Hematopoietic multipotent progenitor cell treated with erythropoietin and hydrocortisone succinate and interleukin-3 and kit ligand, for 8 days (in vitro differentiated cells): ENCODE measurements around the gene DDX51.

ENCODE experiments used
- DNase-seq: peaks from one replicate; pipeline ENCODE4 v3.0.0-alpha.2; 2015

DDX51 gene

DNA sequence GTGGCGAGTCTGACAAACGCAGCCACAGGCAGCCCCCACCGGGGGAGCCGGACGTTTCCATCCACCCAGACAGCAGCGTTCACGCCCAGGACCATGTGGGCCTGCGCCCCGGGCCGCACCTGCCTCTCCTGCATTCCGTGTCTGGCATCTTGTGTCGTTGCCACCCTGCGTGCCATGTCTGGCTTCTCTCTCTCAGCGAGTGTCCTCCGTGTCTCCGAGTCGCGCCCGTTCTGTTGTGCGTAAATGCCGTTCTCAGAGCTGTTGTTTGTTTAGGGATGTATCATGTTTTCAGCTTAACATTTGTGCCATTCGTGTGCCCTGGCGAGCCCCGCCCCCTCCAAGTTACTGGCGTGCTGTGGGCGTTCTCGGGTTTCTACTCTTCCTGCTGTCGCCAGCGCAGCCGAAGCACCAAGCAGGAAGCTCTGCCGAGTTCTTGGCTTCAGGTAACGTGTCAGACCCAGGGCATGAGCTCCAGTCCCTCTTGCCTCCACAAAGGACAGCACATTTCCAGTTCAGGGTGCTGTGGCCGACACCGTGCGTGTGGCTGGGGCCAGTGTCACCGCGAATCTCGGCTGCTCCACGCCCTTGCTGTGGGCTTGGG lies 34.8 kb upstream of the DDX51 start:
- DNase-seq: no peak

DNA sequence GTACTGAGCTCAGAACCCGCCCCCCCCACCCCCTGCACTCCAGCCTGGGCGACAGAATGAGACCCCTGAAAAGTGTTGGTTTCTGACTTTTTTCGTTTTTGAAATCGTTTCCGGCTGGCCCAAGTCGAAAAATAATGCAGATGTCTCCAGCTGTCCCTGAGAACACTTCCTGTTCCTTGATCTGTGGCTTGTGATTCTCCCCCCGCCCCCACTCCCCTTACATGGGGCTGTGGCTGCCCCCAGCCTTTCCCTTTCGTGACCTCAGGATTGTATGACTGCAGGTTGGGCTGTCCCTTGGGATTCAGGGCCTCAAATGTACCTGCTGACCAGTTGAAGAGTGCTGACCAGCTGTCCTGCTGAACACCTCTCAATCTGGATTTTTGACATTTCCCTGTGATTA lies 34.2 kb upstream of the DDX51 start:
- no peak for DNase-seq

DNA sequence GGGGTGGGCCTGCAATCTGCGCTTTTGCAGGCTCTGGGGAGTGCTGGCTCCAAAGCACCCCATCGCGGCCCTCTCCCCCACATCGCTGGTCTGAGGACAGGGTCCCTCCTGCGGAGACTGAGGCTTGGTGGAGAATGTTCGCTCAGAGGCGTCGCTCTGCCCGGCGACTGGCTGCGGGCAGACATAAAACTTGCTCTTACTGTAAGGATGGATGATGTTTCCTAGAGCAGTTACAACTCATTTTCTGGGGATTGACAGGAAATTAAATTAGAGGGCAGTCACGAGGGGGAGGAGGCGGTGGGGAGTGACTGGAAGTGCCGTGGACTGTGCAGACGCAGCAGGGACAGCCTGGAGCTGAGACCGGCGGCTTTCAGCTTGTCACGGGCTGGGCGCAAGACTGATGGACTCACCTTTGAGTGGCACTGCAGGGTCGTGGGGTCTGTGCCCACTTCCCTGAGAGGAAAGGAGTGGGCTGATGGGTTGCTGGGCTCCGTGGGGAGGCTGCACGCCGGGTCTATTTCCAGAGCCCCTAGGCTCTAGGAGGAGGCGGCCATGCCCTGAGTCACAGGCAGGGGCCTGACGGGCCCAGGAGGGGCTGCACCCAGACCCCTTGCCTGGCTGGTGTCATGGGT lies 32.9 kb upstream of the DDX51 start:
- DNase-seq: no peak

DNA sequence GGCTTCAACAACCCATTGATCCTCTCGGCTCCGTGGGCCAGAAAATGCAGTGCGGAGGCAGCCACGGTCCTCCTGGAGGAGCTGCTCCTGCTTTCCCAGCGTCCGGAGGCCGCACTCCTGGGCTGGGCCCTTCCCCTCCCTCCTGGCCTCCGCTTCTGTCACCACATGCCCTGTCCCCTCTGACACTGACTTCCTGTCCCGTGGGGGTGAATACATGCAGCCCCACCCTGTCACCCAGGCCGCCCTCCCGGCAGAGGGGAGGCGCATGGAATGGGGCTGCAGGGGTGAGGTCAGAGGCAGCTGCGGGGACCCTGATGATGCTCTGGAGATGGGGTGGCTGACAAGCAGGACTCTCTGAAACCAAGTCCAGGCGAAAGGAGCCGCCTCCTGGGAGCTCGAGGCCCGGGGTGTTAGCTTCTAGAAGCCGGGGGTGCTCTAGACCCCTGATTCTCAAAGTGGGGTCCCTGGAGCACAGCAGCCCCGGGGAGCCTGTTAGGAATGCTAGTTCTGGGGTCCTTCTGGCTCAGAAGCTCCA lies 32.3 kb upstream of the DDX51 start:
- DNase-seq: no peak

DNA sequence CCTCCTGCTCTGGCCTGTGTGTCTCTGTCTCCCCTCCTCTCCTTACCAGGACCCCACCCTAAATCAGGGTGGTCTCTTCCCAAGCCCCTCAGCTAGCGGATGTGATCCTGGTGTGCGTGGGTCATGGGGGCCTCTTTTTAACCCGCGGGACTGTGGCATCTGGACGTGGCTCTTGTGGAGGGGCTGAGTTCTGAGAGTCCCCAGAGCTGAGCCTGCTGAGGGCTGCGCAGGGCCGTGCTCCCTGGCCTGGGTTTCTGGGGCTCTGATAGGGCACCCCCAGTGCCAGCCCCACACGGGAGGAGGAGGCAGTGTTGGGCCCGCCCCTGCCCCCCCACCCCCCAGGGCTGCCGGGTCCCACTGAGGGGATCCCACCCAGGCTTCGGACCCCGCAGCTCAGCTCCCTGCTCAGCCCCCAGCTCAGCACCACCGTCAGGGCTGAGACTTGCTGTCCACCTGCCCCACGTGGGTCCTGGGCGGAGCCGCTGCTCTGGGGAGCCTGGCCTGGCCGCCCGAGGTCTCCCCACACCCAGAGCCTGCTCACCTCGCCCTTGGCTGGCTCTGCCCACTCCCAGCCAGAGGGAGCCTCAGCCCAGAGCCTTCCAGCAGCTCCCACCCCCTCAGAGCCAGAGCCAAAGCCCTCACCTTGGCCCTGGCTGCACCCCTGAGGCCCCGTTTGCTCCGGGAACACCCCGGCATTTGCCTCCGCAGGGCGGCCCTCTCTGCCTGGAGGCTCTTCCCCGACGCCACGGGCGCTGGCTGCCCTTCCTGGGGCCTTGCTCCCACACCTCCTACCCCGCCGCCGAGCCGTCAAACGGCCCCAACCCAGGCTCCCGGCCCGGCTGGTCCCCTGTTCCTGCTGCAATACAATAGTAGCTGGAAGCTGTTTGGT lies 31.6 kb upstream of the DDX51 start:
- no peak for DNase-seq

DNA sequence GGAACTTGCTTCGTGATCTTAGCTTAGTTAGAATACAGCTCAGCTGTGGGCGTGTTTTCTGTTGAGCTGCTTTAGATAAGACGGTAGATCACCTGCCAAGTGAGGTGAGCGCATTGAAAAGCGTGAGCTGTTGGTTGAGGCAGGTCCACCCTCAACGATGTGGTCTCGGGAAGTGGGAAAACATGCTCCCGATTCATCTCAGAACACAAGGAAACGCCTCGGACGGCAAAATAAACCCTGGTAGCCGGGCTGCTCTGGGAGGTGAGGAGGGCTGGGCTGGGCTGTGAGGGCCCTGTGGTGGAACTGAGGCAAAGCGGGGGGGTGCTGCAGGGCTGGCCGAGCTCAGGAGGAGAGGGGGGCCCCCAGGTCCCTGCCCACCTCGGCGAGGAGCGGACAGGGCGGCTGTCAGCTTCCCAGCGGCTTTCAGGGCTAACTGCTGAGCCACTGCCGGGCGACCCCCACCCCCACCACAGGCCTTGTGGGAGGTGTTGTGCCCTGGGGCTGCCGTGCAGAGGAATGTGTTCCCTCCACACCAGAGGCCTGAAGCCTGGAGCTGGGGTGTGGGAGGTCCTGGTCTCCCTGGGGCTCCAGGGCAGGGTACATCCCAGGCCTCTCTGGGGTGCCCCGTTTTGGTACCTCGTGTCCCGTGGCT lies 30.8 kb upstream of the DDX51 start:
- DNase-seq: no peak

DNA sequence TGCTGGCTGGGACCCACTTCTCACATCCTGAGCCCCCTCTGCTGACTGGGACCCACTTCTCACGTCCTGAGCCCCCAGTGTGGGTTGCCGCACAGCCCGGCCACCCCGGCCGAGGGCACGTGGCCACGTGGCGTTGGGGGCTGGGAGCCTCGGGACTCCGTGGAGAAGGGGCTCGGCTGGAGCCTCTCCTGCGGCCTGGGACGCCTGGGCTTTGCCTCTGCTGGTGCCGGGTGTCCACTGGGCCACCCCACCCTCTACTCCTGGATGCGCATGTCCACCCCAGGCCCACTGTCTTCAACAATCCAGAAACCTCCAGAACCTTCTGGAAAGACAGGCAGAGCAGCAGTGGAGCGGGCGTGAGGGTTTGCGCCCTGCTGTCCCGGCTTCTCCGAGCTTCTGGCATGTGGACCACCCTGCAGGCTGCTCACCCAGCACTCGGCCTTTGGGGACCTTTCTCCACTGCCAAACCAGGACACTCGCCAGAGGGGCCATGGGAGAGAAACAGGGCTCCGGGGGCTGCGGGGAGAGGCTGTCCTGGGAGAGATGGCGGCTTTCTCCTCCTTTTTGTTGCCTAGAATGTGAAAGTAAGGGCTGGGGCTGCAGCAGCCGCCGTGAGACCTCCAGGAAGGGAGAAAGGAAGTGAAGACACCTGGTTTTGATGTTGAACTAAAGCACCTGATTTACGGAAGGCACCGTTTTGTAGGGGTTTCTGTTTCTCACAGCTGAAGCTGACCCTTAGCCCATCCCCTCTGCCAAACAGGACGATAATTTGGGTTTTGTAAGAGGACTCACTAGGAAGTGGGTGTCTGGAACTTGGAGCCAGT lies 30.1 kb upstream of the DDX51 start:
- DNase-seq: no peak

DNA sequence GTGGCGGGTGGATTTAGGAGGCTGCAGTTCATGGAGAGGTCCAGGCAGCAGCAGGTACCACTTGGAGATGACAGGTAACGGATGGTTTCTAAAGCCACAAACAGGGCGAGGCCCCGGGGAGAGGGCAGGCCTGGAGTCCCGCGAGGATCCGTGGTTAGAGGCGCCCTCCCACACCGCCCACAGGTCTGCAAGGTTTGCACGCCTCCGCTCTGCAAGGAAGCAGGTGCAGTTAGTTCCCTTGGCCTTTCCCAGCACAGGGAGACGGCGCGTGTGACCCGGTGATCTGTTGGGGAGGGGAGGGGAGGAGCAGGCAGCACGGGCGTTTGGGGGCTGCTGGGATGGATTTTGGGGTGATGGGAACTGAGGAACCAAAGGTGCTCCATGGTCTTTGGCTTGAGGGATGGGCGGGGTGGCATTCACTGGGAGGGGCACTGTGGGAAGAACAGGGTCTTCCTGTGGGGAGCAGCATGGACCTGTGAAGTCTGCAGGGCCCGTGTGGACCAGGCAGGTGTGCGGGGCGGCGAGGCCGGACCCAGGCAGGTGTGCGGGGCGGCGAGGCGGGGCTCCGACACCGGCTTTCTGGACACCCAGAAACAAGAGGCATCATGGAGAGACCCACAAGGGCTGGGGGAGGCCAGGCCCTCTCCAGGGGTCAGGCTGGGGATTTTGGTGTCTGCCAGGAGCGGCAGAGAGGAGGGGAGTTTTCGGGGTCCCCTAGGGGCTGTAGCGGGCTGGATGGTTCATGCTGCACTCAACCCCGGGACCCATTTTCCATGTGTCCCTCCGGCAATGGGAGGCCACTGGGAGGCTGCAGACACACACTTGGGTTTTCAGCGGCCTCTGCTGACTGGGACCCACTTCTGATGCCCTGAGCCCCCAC lies 29.3 kb upstream of the DDX51 start:
- DNase-seq: no peak

DNA sequence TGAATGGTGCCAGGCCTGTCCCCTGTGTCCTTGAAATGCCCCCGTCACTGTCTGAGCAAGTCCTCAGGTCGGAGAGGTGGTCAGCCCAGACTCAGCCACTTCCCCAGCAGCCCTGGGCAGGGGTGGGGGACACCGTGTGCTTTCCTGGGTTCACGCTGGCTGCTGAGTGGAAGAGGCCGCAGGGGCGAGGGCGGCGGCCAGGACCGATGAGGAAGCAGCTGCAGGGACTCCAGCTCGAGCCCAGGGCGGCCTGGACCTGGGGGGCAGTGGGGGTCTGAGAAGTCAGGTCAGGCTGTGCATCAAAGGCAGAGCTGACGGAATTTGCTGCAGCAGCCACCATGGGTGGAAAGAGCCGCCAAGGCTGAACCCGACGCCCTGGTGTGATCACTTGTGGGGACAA lies 28.5 kb upstream of the DDX51 start:
- DNase-seq: no peak

DNA sequence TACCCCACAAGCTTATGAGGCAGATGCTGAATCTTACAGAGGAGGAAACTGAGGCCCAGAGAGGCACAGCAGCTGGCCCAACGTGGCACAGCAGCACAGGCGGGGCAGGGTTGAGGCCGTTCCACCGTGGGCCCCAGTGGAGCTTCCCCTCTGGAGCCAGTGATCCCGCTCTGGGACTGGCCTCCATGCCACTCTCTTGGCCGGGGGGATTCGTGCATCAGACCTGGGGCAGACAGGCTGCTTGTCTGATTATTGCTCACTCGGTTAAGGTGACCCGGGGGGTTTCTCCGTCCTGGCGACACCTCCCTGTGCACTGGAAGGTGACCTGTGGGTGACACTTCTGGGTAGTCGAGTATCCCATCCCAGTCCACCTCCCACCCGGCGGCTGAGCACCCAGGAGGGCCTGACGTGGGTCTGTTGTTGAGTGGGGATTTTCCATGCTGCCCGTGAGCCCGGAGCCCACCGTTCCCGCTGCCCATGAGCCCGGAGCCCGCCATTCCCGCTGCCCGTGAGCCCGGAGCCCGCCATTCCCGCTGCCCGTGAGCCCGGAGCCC lies 27.9 kb upstream of the DDX51 start:
- no peak for DNase-seq

DNA sequence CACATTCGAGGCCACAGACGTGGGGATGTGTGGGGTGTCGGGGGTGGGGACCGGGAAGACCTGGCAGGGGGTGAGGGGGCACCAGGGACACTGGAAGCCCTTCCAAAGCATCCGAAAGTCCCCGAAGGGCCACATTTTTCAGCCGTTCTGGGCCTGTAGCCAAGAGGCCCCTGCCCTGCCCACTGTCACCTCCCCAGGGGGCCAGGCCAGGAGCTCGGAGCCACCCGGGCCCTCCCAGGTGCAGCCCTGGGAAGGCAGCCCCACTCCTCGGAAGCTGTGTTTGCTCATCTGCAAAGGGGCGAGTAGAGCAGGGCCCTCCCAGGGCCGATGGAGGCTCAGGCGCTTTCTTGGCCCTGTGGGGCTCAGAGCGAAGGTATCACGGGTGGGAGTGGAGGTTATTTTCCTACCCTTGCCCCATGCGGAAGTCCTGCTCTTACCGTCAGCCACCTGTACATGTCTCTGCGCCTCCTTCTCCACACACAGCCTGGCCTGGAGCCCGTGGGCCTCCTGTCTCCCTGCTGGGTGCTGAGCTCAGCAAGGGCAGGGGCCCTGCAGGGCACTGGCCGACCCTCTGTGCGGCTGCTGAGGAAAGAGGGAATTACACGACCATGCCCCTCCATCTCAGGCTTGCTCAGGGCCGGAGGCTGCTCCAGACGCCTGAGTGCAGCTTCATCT lies 27.3 kb upstream of the DDX51 start:
- DNase-seq: no peak

DNA sequence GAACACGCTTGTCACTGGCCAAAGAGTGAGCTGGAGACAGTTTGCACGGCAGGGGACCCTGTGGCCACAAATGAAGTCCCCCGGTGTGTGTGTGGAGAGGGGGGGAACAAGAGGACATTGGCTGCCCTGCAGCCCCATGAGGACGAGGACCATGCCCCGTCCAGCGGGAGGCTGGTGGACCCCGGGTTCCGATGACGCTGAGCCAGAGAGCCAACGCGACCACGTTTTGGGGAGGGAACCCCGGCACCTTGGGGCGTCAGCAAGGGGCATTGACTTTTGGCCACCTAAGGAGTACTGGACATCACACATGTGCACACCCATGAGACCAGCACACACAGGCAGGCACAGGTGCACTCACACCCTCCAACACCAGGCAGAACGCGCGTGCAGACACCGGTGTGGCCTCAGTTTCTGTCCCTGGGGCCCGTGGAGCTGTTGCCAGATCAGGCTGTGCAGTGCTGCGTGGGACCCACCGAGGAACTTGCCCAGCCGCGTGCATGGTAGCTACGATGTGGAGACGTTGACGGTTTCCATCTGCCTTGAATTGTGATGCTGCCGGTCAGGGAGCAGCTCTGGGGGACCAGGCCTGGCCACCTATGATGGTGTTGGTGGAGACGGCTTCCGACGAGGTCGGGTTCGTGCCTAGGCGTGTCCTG lies 26.6 kb upstream of the DDX51 start:
- no peak for DNase-seq

DNA sequence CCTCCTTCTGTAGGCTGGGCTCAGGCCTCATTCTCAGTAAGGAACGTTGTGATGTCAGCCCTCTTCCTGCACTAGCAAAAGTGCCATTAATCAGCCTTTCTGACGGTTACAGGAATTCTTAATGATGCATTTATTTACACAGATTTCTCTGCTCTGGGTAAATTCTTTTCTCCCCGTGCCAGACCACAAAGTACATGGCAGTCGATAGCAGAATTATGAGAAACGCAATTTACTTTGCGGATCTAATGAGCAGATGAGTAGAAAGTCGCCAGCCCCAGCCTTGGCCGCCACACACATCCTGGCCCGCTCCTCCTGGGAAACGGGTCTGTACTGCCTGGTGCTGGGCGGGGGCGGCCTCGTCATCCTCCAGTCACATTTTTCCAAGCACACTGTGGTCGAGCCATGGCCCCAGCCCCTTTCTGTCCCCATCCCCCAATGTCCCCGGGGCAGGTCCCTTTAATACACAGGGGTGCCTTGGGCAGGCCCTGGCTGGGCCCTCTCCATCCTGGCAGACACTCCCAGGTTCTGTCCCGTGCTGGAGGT lies 26.0 kb upstream of the DDX51 start:
- no peak for DNase-seq

DNA sequence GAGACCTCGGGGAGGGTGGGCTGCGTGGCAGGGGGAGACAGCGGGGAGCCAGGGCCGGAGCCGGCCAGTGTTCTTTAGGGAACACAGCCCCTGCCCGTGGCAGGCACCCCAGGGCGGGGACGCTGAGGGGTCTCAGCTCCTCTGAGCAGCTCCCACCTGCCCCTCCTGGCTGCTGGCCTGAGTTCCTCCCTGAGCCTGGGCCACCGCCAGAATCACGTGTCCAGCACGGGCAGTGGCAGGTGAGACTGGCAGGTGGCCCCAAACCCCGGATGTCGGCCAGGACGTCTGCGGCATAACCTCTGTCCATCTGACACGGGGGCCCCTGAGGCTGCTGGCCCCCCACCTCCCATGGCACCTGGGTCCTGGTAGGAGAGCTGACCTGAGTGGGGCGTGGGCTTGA lies 25.3 kb upstream of the DDX51 start:
- DNase-seq: no peak

DNA sequence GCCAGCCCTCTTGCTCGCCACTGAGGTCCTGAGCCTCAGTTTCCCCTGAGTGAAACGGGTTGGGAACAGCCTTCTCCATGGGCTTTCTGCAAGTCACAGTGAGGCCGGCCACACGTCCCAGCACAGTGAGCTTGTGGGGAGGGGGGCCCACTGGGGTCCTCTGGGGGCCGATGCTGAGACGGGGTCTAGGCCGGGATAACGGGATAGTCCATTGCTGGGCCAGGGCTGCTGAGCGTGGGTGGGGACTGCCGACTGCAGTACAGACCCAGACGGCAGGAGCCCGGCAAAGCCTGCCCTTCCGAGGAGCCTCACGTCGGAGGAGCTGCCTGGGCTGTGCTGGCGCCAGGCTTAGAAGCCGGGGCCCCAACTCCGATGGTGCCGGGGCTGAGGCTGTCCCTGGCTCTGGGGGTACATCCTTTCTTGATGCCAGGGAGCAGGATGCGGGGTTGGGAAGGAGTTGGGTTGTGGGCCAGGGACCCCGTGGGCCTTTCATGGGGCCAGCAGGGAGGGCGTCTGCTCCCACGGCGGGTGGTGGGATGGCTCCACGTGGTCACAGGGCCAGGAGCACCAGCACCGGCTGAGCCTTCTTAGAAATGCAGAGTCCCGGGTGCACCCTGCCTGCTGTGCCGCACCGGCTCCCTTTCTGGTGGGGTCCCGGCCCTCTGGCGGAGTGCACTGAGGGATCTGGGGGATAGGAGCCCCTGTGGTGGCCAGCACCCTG lies 24.4 kb upstream of the DDX51 start:
- no peak for DNase-seq

DNA sequence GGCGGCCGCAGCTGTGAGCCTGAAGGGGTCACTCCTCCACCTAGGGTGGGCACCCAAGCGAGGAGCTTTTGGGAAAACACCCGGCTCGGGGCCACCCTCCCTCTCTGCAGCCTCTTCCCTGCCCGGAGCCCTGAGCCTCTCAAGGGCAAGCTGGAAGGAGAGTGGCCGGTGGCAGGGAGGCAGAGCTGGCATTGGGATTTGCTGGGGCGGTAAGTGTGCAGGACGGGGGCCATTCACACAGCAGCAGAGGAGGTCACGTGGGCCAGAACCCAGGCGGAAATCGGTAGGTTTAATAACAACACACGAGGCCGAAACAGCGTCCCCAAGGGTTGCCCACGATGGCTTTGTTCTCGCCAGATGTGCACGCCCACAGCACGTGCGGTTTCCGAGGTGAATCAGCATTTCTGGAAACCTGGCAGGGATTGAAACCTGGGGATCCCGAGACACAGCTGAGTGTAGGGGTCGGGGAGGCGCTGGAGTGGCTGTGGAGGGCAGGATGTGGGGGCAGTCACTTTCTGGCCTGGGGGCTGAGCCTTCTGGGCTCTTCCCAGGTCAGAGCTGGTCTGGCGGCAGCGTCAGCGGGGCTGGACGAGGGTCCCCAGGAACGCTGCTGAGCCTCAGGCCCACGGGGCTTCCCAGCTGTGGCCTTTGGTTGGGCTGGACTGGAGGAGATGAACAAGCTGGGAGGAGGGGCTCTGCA lies 23.6 kb upstream of the DDX51 start:
- no peak for DNase-seq

DNA sequence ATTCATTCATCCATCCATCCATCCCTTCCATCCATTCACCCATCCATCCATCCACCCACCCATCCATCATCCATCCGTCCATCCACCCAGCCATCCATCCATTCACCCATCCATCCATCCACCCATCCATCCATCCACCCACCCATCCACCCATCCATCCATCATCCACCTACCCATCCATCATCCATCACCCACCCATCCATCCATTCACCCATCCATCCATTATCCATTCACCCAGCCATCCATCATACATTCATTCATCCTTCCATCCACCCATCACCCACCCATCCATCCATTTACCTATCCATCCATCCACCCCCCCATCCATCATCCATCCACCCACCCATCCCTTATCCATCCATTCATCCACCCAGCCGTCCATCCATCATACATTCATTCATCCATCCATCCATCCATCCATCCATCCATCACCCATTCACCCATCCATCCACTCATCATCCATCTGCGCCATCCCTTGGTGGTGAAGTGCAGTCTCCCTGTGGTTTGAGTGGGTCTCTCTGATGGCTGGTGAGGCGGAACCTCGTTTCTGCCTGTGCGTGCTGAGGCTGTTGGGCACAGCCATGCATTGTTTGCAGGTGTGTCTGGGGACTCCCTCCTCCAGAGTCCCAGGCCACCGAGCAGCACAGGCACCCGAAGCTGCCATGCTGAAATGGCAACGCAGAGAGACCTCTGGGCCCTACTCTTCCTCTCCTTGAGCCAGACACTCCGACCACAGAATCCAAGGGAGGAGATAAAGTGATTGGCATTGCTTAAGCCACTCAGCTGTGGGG lies 22.9 kb upstream of the DDX51 start:
- no peak for DNase-seq
